Renal pelvis (tissue), 4 donors: ENCODE results near the gene STIP1. TPM values are rescaled to one million over a fixed set of nuclear protein-coding genes. Genes with fewer than 3 reads are reported as not detected.
A peak's percentile ranks its signal among the peaks of the same experiment; 100 is the strongest.
"Not testable (repeated sequence)": the region's sequence is repeated elsewhere in the genome, so short reads cannot be mapped to it uniquely, and the experiment has no call there.

Experiments used
- DNase-seq: peaks from one replicate; pipeline ENCODE4 v3.0.0-alpha.2; 2013
- polyA plus RNA-seq, 3 donors: library from polyadenylated mRNA; unstranded; fragments of 120-200 nt; gene quantifications; one replicate each; pipeline ENCODE4 v1.2.1, GENCODE V29; 2013; ENCODE audit not compliant: insufficient read length in 3 of 3

The STIP1 gene
- polyA plus RNA-seq, 3 donors, result 165 to 203 (median 189) TPM

GRCh38 chr11:64232967-64233315 is 47.0 kb downstream of the STIP1 start:
- no peak for DNase-seq

- DNase-seq, result peak; percentile 53
Observed at GRCh38 chr11:64233913-64234586, 48.1 kb downstream of the STIP1 start, which contains the start of gene VEGFB. Gene VEGFB (plus strand): TSS chr11:64234584. CDS start chr11:64234834, 250 bp downstream.

GRCh38 chr11:64234647-64235379 is 48.8 kb downstream of the STIP1 start:
- DNase-seq, result peak; percentile 57

- DNase-seq, result no peak
Observed at GRCh38 chr11:64235437-64236161, 49.6 kb downstream of the STIP1 start.

- DNase-seq, result no peak
Observed at GRCh38 chr11:64237484-64237951, 51.5 kb downstream of the STIP1 start.

- no peak for DNase-seq
Observed at GRCh38 chr11:64238076-64238475, 52.1 kb downstream of the STIP1 start.

GRCh38 chr11:64238999-64239398 is 53.0 kb downstream of the STIP1 start:
- no peak for DNase-seq

- no peak for DNase-seq
Observed at GRCh38 chr11:64239662-64240434, 53.9 kb downstream of the STIP1 start.

- DNase-seq, result peak; percentile 96
Observed at GRCh38 chr11:64240435-64241240, 54.7 kb downstream of the STIP1 start, which contains the start of gene FKBP2. Gene FKBP2 (plus strand): TSS chr11:64241095. CDS start chr11:64242388, 1,293 bp downstream.

- peak; percentile 99 for DNase-seq
Observed at GRCh38 chr11:64241241-64241490, 55.2 kb downstream of the STIP1 start.

GRCh38 chr11:64241491-64242374 is 55.8 kb downstream of the STIP1 start:
- no peak for DNase-seq

GRCh38 chr11:64243236-64243854 is 57.4 kb downstream of the STIP1 start:
- no peak for DNase-seq

GRCh38 chr11:64244107-64244506 is 58.1 kb downstream of the STIP1 start:
- no peak for DNase-seq

- DNase-seq, result no peak
Observed at GRCh38 chr11:64244966-64245365, 59.0 kb downstream of the STIP1 start.

- DNase-seq, result no peak
Observed at GRCh38 chr11:64245401-64245796, 59.4 kb downstream of the STIP1 start.

GRCh38 chr11:64245797-64246620 is 60.0 kb downstream of the STIP1 start:
- DNase-seq, result peak; percentile 52

- DNase-seq, result not testable (repeated sequence)
Observed at GRCh38 chr11:64246621-64246870, 60.6 kb downstream of the STIP1 start.

GRCh38 chr11:64246871-64247728 is 61.1 kb downstream of the STIP1 start, which contains the start of gene PPP1R14B:
Gene PPP1R14B (minus strand): TSS chr11:64246943. CDS start chr11:64246673, 270 bp downstream.
- DNase-seq, result peak; percentile 83
